Measurements from ENCODE around the gene FAM78A. TPM values are rescaled to one million over a fixed set of nuclear protein-coding genes. Genes with fewer than 3 reads are reported as not detected.

The FAM78A gene
- 0.98 and 1.3 TPM in 2 replicates for total RNA-seq

GRCh38 chr9:131276094-131276888, at the start of gene FAM78A:
TSS of gene FAM78A (minus strand) at chr9:131276510. CDS start at chr9:131276179, 331 bp downstream.

GRCh38 chr9:131289301-131290035, 13.2 kb upstream of the FAM78A start, which contains the start of gene PLPP7:
TSS of gene PLPP7 (plus strand) at chr9:131289723. CDS start at chr9:131289998, 275 bp downstream.

Other genes starting within 250 kb of the FAM78A start
- gene AIF1L, start 180.0 kb downstream of the FAM78A start, total RNA-seq, result 0.75 and 0.88 TPM in 2 replicates
- 13.5 and 24.7 TPM in 2 replicates for gene NUP214, start 150.9 kb downstream of the FAM78A start, total RNA-seq
- 16.5 and 22.2 TPM in 2 replicates for gene PLPP7, start 13.2 kb upstream of the FAM78A start, total RNA-seq
- gene PRRC2B, start 117.6 kb upstream of the FAM78A start, total RNA-seq, result 97.3 and 124 TPM in 2 replicates
- gene POMT1, start 226.4 kb upstream of the FAM78A start, total RNA-seq, result 16.0 and 18.8 TPM in 2 replicates